Amniotic epithelial cell (primary cell): ENCODE results near the gene DOK3.

Experiments used
- DNase-seq: peaks from one replicate; pipeline ENCODE4 v3.0.0-alpha.2; 2010; ENCODE audit warnings: low read depth

Gene DOK3, protein sequence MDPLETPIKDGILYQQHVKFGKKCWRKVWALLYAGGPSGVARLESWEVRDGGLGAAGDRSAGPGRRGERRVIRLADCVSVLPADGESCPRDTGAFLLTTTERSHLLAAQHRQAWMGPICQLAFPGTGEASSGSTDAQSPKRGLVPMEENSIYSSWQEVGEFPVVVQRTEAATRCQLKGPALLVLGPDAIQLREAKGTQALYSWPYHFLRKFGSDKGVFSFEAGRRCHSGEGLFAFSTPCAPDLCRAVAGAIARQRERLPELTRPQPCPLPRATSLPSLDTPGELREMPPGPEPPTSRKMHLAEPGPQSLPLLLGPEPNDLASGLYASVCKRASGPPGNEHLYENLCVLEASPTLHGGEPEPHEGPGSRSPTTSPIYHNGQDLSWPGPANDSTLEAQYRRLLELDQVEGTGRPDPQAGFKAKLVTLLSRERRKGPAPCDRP

DNA sequence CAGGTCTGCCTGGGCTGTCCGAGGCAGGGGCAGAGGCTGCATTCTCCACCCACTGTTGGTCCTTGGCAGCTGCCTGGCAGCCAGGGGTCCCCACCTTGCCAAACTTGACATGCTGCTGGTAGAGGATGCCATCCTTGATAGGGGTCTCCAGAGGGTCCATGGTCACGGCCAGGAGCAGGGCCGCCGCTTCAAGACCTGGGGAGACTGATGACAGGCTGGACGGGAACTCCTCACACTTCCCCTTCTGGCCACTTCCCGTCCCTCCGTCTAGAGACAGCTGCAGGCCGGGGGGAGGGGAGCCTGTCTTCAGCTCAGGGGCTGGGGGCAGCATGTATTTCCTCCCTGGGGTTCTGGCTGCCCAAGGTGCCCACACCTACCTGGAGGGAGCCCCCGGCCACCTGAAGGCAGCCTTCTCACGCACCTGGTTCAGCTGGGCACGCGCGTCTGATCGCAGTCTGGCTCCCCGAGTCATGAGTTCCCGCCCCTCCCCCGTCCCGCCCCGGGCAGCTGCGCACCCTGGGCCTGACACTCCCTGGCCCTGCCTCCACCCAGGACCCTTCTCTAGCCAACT is at the start of gene DOK3:
DOK3 (minus strand) TSS at position 446 of the 571 bp plus-strand sequence; CDS start at position 160, 286 bp downstream.
- no peak for DNase-seq

DNA sequence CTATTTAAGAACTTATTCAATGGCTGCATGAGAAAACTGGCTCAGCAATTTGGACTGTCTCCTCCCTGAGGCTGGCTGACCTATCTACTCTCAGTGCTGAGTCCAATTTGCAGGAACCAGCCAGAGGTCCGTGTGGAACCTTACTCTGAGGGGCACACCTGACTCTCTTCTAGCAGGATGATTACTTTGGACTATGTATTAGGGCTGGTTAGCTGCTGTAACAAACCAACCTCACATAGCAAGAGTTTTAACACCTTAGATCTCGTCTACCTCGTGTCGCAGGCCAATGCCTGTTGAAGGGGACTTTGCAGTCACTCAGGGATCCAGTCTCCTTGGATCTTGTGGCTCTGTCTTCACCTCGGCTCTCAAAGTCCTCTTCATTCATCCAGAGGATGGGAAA is 48.2 kb upstream of the DOK3 start:
- no peak for DNase-seq

DNA sequence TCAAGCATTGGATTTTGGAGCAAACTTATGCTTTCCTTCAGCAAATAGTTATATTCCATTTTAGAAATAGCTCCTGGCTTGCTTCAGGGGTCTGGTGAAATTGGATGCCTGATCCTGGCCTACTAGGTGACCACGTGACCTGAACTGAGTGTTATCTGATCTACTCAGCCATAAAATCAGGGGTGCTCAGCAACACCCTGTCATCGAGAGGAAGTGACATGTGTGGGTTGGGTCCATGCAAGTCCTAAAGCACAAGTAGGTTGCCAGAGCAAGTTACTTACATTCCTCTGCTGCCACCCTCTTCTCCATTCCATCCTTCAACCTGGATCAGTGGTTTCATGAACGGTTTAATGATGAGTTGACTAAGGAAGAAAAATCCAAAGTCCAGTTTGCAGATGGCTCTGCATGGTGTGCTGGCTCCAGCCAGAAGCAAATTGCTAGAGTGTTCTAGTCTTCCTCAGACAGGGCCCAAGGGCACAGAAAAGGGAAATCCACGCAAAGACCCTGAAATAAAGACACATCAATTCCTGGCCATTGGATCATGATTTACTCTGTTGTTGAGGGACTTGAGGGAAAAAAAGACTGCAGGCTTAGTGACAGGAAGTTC is 47.5 kb upstream of the DOK3 start:
- DNase-seq: no peak

DNA sequence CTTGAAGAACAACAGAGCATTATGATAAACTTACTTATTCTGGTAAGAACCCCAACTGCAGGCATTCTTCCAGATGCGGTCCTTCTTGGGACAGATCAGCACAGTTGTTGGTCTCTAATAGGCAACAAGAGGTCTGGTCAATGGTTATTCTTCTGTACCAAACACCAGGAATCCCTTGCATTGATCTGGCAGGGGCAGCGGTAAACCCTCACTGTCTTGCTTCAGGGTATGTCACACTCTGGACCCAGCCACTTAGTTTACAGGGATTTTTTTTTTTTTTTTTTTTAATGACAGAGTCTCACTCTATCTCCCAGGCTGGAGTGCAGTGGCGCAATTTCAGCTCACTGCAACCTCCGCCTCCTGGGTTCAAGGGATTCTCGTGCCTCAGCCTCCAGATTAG is 46.0 kb upstream of the DOK3 start:
- no peak for DNase-seq

DNA sequence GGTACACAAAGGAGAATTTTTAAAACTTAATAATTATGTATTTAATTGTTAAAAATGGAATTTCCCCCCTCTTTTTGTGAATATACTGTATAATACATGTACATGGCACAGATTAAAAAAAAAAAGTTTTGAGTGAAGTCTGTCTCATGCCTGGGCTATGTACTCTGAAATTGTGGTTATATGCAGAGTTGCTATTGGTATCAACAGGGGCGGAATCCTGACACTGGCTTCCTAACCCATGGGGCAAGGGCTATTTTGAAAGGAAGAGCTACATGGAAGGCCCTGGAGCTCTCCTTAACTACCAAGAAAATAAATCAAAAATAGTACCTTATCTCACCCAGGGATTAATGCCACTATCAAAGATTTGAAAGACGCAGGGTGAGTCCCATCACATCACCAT is 45.6 kb upstream of the DOK3 start:
- no peak for DNase-seq

DNA sequence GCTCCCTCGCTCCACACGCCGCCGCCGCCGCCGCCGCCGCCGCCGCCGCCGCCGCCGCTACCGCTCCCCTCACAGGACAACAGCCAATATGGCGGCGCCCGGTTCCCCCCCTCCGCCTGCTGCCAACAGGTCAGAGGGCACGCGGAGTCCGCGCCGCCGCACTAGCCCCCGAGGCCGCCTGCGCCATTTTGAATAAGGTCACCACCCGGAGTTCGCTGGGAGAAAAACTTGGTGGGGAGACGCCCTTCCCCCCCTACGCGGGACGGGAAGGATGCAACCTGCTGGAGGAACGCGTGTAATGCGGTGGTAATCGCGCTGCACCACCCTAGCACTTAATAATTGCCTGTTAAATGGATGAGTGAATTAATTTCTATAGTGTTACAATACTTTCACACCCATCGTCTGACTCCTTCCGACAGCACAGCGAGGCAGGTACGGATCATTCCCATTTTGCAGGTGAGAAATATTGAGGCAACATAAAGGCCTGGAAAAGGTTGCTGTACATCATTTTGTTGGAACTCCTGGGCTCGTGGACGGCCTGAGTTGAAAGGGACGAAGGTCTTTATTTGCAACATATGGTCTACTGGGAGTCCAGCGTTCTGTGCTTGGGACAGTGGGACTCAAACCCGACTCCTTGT is 45.0 kb upstream of the DOK3 start, which contains the start of gene FAM193B:
FAM193B (minus strand) TSS at position 90 of the 638 bp plus-strand sequence. CDS start 105 bp downstream, outside the sequence.
- peak; percentile 84 for DNase-seq

DNA sequence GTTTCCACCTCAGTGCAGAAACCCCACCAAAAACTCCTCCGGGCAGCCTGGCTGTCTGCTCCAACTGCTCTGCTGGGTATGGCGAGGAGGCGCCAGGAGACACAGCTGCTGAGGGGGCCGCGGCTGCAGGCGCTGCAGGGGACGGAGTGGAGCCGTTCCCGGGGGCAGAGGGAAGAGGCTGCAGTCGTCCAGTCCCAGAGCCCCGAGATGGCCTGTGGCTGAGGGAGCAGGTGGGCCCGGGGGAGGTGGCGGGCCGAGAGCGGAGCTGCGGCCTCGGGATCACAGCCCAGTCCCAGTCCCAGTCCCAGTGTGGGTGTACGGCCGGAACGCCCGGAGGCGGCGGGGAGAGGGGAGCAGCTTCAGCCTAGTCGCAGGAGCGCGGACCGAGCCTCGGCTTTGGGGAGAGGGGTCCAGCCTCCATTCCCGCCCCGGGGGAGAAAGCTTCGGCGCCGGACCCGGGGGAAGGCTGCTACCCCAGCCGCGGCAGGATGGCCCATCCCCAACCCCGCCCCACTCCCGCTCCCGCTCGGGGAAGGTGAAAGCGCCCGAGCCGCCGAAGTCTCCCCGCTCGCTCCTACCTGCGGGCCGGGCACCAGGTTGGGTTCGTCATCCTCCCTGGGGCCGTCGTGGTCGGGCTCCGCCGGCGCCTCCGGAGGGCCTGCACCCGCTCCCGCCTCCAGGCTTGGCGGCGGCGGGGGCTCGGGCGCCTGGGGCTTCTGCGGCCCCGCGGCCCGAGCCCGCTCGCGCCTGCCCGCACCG is 44.2 kb upstream of the DOK3 start:
- no peak for DNase-seq

DNA sequence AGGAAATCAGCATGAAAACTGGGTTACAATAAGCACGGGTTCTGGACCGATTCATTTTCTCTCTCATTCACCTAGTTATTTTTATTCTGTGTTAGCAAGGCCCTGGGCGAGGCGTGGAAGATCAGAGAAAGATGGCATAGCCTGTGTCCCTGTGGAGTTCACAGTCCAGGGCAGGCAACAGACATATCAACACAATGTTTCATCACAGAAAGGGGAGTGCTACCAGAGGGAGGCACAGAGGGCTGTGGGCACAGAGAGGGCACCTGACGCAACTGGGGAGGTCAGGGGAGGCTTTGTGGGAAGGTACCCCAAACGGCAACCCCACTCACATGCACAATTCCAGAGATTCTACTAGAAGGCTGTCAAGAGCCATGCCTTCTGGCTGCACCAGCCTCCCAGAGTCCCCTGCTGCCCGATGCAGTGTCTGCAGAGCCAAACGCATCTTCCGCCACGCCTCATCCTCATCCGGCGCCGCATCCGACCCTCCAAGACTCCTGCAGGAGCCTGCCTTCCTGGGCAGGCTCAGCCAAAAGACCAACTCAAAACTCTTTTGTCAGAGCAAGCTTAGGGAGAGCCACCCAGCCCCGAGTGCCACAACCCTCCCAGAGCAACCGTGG is 43.3 kb upstream of the DOK3 start:
- peak; percentile 20 for DNase-seq

DNA sequence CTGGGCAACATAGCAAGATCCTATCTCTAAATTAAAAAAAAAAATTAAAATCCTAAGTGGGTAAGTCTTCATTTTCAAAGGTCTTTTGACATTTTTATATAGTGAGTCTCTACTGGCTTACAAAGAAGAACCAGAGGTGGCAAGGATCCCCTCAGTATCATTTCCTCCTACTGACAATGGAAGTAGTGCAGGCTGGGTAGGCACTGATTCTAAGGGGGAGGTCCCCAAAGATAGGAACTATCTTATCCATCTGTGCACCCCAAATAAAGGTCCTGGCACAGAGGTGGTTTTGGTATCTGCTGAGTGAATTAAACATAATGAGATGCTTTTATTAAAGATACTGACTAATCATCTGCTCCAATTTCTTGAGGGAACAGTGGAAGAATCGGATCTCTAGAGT is 40.5 kb upstream of the DOK3 start:
- DNase-seq: no peak

DNA sequence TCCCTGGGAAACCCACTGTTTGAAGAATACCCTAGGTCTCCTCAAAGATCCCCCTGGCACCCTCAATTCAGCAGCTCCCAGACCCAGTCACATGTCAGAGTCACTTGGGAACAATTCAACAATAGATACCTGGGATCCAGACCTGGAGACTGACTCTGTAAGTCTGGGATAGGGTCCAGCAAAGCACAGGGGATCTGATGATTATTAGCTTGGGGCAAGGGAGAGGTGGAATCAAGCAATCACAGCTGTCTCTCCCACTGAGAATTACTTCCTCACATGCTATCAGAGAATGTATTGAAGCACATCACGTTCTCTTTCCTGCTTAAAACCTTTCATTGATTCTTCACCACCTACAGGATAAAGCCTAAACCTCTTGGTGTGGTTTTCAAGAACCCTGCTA is 38.9 kb upstream of the DOK3 start:
- no peak for DNase-seq

DNA sequence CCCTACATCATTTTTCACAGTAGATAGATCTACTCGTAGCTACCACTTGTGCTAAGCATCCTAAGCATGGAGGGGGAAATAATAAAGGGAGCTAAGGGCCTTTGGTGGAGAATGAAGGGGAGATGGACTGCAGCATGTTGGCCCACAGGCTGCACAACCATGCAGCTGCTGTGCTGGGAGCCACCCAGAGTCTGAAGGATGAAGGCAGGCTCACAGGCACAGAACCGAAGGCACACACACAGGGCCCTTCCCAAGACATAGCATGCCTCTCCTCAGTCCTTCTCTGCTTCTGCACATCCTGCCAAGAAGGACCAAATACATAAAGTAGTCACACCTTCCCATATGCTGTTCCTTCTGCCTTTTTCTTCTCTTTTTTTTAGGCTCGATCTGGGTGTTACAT is 38.1 kb upstream of the DOK3 start:
- DNase-seq: no peak

DNA sequence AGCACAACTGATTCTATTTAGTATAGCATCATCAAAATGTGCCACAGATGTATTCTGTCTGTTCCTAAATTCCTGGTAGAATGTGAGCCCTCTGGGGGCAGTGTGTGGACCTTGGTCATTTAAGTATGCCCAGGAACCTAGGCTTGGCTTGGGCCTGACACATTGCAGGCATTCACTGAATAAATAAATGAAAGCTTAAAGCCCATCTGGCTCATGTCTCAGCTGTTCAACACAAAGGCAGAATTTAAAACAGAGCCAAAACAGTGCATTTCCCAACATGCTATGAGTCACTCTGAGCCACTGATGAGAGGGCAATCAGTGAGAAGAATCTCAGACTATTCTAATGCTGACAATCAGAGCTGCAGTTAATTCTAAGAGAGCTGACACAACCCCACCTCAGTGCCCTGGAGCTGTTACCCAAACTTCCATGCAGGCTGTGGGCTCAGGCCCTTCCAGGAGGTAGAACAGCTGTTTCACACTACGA is 36.7 kb upstream of the DOK3 start:
- peak; percentile 99 for DNase-seq

DNA sequence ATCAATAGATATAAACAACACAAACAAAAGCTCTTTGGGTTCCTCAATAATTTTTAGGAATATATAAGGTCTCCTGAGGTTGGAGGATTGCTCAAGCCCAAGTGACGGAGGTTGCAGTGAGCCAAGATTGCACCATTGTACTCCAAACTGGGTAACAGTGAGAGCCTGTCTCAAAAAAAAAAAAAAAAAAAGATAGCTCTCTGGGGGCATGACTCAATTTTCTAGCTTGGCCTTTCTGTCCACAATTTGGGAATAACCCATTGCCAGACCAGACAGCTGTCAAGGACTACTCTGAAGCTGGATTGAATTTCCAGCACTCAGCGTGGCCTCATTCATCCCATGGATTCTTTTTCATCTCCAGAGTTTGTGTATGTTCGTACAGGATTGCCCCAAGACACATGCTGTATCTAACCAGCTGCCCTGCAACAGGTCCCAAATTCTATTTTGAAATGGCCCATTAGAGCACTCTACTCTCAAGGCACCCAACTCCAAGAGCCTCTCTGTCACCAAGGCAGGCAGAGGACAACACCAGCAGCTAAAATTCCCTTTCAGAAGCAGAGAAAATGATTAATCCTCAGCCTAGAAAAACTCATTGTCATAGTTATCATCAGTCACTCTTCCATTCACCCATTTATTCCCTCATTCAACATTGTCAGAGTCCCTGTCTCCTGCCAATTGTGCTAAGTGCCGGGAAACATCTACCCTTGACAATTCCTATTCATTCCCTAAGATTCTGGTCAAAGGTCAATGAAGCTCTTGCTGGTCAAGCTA is 36.0 kb upstream of the DOK3 start:
- peak; percentile 90 for DNase-seq

DNA sequence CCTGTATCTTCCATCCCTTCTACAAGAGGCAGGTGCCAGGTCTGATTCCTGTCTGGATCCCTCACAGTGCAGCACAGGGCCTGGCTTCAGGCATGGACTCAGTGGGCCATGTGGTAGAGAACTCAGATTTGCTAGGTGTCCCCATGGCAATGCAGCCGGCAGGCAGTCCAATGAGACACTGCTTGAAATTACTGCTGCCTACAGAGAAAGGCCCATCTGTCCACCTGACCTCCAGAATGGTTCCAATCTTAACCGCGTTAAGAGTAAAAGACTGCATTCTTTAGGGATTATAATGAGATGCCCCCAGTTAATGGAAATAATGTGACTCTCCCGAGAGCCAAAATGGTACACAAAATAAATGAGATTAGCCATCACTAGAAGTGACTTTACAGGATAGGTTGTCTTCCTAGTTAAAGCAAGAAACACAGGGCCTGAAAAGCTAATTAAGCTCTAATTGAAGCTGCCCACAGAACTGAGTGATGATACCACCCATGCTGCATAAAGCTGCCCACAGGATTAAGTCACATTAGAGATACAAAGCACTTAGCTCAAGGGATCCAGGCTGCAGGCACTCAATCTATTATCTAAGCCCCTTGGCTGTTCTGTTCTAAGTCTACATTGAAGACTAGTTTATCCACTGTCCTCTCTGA is 33.3 kb upstream of the DOK3 start:
- DNase-seq: no peak

DNA sequence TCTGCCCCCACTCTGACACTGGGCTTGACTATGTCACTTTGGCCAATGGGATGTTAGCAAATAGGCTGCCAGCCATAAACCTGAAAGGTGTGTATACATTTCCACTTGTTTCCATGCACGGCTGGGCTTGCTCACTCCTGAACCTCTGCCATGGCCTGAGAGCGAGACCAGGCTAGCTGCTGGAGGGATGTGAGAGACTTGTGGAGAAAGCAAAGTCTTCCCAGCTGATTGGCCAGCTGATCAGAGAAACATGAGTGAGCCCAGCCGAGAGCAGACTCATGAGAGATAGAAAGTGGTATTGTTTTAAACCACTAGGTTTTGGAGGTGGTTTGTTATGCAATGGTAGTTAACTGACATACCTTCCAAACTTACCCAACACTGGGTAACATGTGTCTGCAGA is 30.8 kb upstream of the DOK3 start:
- peak; percentile 36 for DNase-seq

DNA sequence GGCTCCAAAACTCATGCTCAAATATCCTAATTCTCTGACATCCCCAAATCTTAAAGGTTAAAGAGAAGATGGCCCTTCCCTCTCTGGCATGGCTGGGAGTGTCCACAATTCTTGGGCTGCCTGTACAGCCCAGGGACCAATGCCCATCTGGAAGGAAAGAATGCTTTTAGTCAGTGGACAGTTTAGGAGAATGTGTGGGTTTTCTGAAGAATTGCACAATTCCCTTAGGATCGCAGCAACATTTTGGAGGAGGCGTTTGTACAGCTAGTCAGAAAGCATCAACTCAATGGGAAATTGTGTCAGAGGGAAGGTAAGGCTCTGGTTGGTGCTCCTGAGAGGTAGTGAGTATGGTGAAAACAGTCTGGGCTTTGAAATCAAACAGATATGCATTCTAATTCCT is 29.8 kb upstream of the DOK3 start:
- peak; percentile 97 for DNase-seq

DNA sequence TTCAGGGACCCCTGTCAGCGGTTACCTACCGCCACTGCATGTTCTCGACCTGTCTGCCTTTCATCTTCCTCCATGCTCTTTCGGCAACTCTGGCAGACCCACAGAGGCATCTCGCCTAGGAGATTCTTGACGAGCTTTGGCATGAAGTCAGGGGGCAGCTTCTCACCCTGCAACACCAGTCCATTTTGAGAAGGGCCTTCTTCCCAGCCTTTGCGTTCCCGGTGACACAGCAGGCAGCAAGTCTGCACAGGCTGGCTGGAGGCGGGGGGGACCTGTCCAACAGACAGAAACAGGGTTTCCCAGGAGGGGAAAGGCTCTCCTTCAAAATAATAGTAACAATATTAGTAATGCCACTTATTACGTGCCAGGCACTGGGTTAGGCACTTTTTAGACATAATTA is 29.2 kb upstream of the DOK3 start:
- DNase-seq: no peak

DNA sequence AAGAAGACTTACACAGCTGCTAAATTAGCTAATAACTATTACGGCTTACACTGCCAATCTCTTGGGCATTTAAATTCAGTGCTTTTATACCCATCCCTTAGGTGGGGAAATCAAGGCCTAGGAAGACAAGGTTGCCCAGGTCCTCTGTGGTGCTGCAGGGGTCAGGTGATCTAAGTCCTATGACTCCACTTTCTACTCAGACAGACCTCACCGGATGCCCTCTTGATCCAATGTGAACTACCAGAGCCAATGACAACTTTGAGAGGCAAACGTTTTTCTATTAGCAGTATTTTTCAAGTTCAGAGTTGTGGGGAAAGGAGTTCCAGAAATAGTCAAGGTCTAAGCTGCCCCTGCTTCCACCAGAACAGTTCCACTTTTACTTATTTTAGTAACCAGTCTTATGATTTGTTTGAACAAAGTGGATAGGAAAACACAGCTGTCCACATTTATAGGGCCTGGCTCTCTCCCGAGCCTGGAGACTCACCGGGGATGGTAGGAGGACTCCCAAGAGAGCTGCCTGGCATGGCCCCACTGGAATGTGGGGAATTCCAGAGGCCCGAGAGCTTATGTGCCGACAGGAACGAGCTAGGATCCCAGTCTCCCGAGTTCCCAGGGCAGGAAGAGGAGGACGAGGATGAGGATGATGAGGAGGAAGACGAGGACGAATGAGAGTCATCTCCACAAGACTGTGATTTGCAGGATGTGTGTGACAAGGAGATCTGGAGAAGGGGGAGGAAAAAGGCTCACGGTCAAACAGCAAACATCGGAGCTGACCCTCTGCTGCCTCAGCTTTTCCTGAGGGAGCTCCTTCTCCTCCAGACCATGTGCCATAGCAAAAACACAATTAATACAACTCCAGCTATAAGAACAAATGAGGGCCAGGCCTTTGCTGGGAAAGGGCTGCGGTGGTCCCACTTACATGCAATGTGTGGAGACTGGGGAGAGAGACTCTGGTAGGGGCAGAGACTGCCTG is 28.0 kb upstream of the DOK3 start:
- DNase-seq: peak; percentile 85

DNA sequence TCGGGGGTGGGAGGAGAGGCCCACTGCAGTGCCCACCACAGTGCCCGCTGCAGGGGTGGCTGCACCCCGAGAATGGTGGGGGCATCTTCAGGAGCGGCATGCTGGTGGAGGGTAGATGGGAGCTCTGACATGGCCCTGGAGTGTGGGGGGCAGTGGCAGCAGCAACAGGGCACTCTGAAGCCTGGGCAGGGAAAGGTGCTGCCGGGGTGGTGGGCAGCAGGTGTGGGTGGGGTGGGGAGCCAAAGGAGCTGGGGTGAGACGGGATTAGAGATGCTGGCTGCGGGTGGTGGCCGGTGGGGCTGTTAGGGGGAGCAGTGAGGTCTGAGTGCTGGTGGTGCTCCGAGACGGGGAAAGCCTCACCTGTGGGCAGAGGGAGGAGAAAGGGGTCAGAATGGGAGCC is 26.8 kb upstream of the DOK3 start:
- no peak for DNase-seq
